NCI-H2171 treated with DMSO at 0.1 percent for 48 hours (cell line): Measurements from ENCODE around the gene TSPY10.
"Not testable (repeated sequence)": the region's sequence is repeated elsewhere in the genome, so short reads cannot be mapped to it uniquely, and the experiment has no call there.

Experiments
- DNase-seq: peaks from one replicate; lab custom pipeline; 2025; lab: John Stamatoyannopoulos, UW

Gene TSPY10, protein sequence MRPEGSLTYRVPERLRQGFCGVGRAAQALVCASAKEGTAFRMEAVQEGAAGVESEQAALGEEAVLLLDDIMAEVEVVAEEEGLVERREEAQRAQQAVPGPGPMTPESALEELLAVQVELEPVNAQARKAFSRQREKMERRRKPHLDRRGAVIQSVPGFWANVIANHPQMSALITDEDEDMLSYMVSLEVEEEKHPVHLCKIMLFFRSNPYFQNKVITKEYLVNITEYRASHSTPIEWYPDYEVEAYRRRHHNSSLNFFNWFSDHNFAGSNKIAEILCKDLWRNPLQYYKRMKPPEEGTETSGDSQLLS

DNA sequence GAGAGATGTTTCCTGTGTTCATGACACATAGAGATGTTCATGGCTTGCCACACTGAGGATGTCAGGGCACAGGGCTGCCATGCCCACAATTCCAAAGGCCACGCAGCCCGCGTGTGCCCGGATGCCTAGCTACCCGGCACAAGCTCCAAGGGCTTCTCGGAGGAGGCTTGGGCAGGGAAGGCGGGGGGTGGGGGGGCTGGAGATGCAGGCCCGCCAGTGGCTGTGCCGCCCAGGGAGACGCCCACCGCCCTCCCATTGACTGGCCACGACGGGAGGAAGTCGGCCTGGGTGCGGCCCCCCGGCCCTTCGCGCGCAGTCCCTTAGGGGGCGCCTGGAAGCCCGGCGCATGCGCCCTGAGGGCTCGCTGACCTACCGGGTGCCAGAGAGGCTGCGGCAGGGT lies at the start of gene TSPY10:
Gene TSPY10 (plus strand): TSS at position 301 of the 400 bp plus-strand sequence. CDS start 46 bp downstream, at position 347.
- not testable (repeated sequence) for DNase-seq

DNA sequence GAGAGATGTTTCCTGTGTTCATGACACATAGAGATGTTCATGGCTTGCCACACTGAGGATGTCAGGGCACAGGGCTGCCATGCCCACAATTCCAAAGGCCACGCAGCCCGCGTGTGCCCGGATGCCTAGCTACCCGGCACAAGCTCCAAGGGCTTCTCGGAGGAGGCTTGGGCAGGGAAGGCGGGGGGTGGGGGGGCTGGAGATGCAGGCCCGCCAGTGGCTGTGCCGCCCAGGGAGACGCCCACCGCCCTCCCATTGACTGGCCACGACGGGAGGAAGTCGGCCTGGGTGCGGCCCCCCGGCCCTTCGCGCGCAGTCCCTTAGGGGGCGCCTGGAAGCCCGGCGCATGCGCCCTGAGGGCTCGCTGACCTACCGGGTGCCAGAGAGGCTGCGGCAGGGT lies 40.7 kb upstream of the TSPY10 start, which contains the start of gene TSPY9:
Gene TSPY9 (plus strand): TSS at position 301 of the 400 bp plus-strand sequence. CDS start 46 bp downstream, at position 347.
- not testable (repeated sequence) for DNase-seq

DNA sequence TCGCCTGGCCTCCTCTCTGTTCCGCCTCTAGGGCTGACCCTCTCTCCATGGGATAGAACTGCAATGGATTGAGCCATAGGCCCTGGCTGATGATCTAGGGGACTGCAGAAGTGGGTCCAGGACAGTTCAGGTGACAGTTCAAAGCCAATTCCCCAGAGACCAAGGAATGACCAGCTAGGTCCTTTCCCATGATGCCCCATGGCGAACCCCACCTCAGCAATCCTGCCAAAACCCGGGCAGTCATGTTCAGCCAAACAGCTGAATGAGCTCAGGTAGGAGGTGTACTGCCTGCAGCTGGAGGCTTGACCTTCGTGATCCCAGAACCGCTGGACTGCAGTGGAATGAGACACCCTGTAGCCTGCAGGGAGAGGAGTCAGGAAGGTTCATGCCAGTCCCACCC lies 23.3 kb upstream of the TSPY10 start:
- not testable (repeated sequence) for DNase-seq

DNA sequence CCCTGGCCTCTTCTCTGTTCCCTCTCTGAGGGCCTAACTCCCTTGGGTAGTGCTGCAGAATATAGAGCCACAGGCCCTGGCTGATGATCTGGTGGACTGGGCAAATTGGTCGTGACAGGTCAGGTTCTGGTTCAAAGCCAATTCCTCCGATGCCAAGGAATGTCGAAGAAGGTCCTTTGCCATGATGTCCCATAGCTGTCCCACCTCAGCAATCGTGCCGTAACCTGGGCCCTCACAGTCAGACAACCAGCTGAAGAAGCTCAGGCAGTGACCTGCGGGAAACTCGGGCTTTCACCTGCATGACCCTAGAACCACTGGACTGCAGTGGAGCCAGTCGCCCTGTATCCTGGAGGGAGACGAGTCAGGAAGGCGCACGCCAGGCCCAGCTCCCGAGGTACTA lies 11.4 kb upstream of the TSPY10 start:
- DNase-seq, result not testable (repeated sequence)
